ENCODE results near the gene PEAK1.

The PEAK1 gene

GRCh38 chr15:77459031-77459430, 39.1 kb upstream of the PEAK1 start:
- WGBS (ENCODE audit: extremely low coverage, insufficient coverage, low lambda C conversion rate): no CpG with 5 or more reads among the region's 2 CpGs
- H3K4me1 ChIP-seq (ENCODE audit: control insufficient read depth, low read depth, low read length): no peaks in the 10 kb centered on the region
- no peak overlapping the region for H3K56ac ChIP-seq (ENCODE audit: low read length)
- no peak overlapping the region for H3K4me3 ChIP-seq (ENCODE audit: low read length)
- no peak overlapping the region for H4K8ac ChIP-seq (ENCODE audit: low read depth, low read length)
- H3K23ac ChIP-seq (ENCODE audit: low read length): no peak overlapping the region
- no peak for DNase-seq
- no peak overlapping the region for H3K9ac ChIP-seq (ENCODE audit: low read length)
- H3K36me3 ChIP-seq (ENCODE audit: control insufficient read depth, insufficient read depth, low read length): no peaks in the 10 kb centered on the region
- no peak overlapping the region for H2BK120ac ChIP-seq (ENCODE audit: low read depth, low read length)
- no peak overlapping the region for H3K18ac ChIP-seq (ENCODE audit: low read length)
- no peaks in the 10 kb centered on the region for H3K79me1 ChIP-seq (ENCODE audit: low read length)
- H2AK5ac ChIP-seq (ENCODE audit: low read length): no peak overlapping the region
- no peak overlapping the region for H3K27ac ChIP-seq (ENCODE audit: low read depth, low read length)
- no peak overlapping the region for H2BK15ac ChIP-seq (replicated peaks; ENCODE audit: low read depth)
- no peak overlapping the region for H3K4me2 ChIP-seq (ENCODE audit: low read length)
- H2BK5ac ChIP-seq (ENCODE audit: low read length): no peak overlapping the region
- no peaks in the 10 kb centered on the region for H3K79me2 ChIP-seq (ENCODE audit: control insufficient read depth, insufficient read depth, low read length)
- no peaks in the 10 kb centered on the region for H3K27me3 ChIP-seq (ENCODE audit: insufficient read depth, low read length, poor library complexity)
- no peak overlapping the region for H3K4ac ChIP-seq (ENCODE audit: low read depth, low read length)
- H4K5ac ChIP-seq (ENCODE audit: low read length): no peak overlapping the region

GRCh38 chr15:77457905-77458265, 38.0 kb upstream of the PEAK1 start:
- no peak for DNase-seq
- Histone ChIP-seq H3K4me2 (ENCODE audit: low read length) (no peak overlapping the region), H2BK5ac (ENCODE audit: low read length) (no peak overlapping the region), H3K27me3 (ENCODE audit: insufficient read depth, low read length, poor library complexity) (no peaks in the 10 kb centered on the region), H3K79me2 (ENCODE audit: control insufficient read depth, insufficient read depth, low read length) (no peaks in the 10 kb centered on the region), H3K27ac (ENCODE audit: low read depth, low read length) (no peak overlapping the region), H3K18ac (ENCODE audit: low read length) (no peak overlapping the region), H3K36me3 (ENCODE audit: control insufficient read depth, insufficient read depth, low read length) (no peaks in the 10 kb centered on the region), H3K4ac (ENCODE audit: low read depth, low read length) (no peak overlapping the region), H3K79me1 (ENCODE audit: low read length) (no peaks in the 10 kb centered on the region), H2BK15ac (replicated peaks; ENCODE audit: low read depth) (no peak overlapping the region), H2BK120ac (ENCODE audit: low read depth, low read length) (no peak overlapping the region), H4K5ac (ENCODE audit: low read length) (no peak overlapping the region), H3K4me3 (ENCODE audit: low read length) (no peak overlapping the region), H2AK5ac (ENCODE audit: low read length) (no peak overlapping the region), H4K8ac (ENCODE audit: low read depth, low read length) (no peak overlapping the region), H3K56ac (ENCODE audit: low read length) (no peak overlapping the region), H3K23ac (ENCODE audit: low read length) (no peak overlapping the region), H3K4me1 (ENCODE audit: control insufficient read depth, low read depth, low read length) (no peaks in the 10 kb centered on the region), H3K9ac (ENCODE audit: low read length) (no peak overlapping the region)

GRCh38 chr15:77457191-77457904, 37.4 kb upstream of the PEAK1 start:
- H4K8ac ChIP-seq (ENCODE audit: low read depth, low read length): no peak overlapping the region
- H3K79me1 ChIP-seq (ENCODE audit: low read length): no peaks in the 10 kb centered on the region
- no peak overlapping the region for H2BK5ac ChIP-seq (ENCODE audit: low read length)
- H3K27me3 ChIP-seq (ENCODE audit: insufficient read depth, low read length, poor library complexity): no peaks in the 10 kb centered on the region
- no peak overlapping the region for H3K4ac ChIP-seq (ENCODE audit: low read depth, low read length)
- no peak overlapping the region for H2AK5ac ChIP-seq (ENCODE audit: low read length)
- no peak overlapping the region for H3K9ac ChIP-seq (ENCODE audit: low read length)
- H3K36me3 ChIP-seq (ENCODE audit: control insufficient read depth, insufficient read depth, low read length): no peaks in the 10 kb centered on the region
- H3K23ac ChIP-seq (ENCODE audit: low read length): no peak overlapping the region
- H3K4me3 ChIP-seq (ENCODE audit: low read length): no peak overlapping the region
- WGBS (ENCODE audit: extremely low coverage, insufficient coverage, low lambda C conversion rate): no CpG with 5 or more reads among the region's 5 CpGs
- H3K27ac ChIP-seq (ENCODE audit: low read depth, low read length): no peak overlapping the region
- no peaks in the 10 kb centered on the region for H3K4me1 ChIP-seq (ENCODE audit: control insufficient read depth, low read depth, low read length)
- no peak for DNase-seq
- no peak overlapping the region for H4K5ac ChIP-seq (ENCODE audit: low read length)
- no peak overlapping the region for H3K18ac ChIP-seq (ENCODE audit: low read length)
- H2BK15ac ChIP-seq (replicated peaks; ENCODE audit: low read depth): no peak overlapping the region
- no peak overlapping the region for H3K4me2 ChIP-seq (ENCODE audit: low read length)
- no peak overlapping the region for H2BK120ac ChIP-seq (ENCODE audit: low read depth, low read length)
- H3K79me2 ChIP-seq (ENCODE audit: control insufficient read depth, insufficient read depth, low read length): no peaks in the 10 kb centered on the region
- H3K56ac ChIP-seq (ENCODE audit: low read length): no peak overlapping the region

- H3K4ac ChIP-seq (ENCODE audit: low read depth, low read length): no peak overlapping the region
- H3K56ac ChIP-seq (ENCODE audit: low read length): no peak overlapping the region
- no CpG with 5 or more reads among the region's 1 CpG for WGBS (ENCODE audit: extremely low coverage, insufficient coverage, low lambda C conversion rate)
- no peak overlapping the region for H2AK5ac ChIP-seq (ENCODE audit: low read length)
- no peaks in the 10 kb centered on the region for H3K4me1 ChIP-seq (ENCODE audit: control insufficient read depth, low read depth, low read length)
- H3K23ac ChIP-seq (ENCODE audit: low read length): no peak overlapping the region
- H4K8ac ChIP-seq (ENCODE audit: low read depth, low read length): no peak overlapping the region
- no peak overlapping the region for H3K9ac ChIP-seq (ENCODE audit: low read length)
- H3K4me2 ChIP-seq (ENCODE audit: low read length): no peak overlapping the region
- no peaks in the 10 kb centered on the region for H3K79me2 ChIP-seq (ENCODE audit: control insufficient read depth, insufficient read depth, low read length)
- DNase-seq: no peak
- no peak overlapping the region for H2BK5ac ChIP-seq (ENCODE audit: low read length)
- no peaks in the 10 kb centered on the region for H3K79me1 ChIP-seq (ENCODE audit: low read length)
- H2BK120ac ChIP-seq (ENCODE audit: low read depth, low read length): no peak overlapping the region
- no peak overlapping the region for H2BK15ac ChIP-seq (replicated peaks; ENCODE audit: low read depth)
- no peak overlapping the region for H3K18ac ChIP-seq (ENCODE audit: low read length)
- no peaks in the 10 kb centered on the region for H3K27me3 ChIP-seq (ENCODE audit: insufficient read depth, low read length, poor library complexity)
- no peak overlapping the region for H3K4me3 ChIP-seq (ENCODE audit: low read length)
- no peak overlapping the region for H4K5ac ChIP-seq (ENCODE audit: low read length)
- no peaks in the 10 kb centered on the region for H3K36me3 ChIP-seq (ENCODE audit: control insufficient read depth, insufficient read depth, low read length)
- H3K27ac ChIP-seq (ENCODE audit: low read depth, low read length): no peak overlapping the region
Observed at GRCh38 chr15:77456746-77457145, 36.8 kb upstream of the PEAK1 start.

GRCh38 chr15:77455696-77456321, 35.9 kb upstream of the PEAK1 start:
- Histone ChIP-seq H4K8ac (ENCODE audit: low read depth, low read length) (no peak overlapping the region), H2BK120ac (ENCODE audit: low read depth, low read length) (no peak overlapping the region), H3K18ac (ENCODE audit: low read length) (no peak overlapping the region), H3K56ac (ENCODE audit: low read length) (no peak overlapping the region), H2BK15ac (replicated peaks; ENCODE audit: low read depth) (no peak overlapping the region), H4K5ac (ENCODE audit: low read length) (no peak overlapping the region), H3K79me1 (ENCODE audit: low read length) (no peaks in the 10 kb centered on the region), H3K4me2 (ENCODE audit: low read length) (no peak overlapping the region), H3K9ac (ENCODE audit: low read length) (no peak overlapping the region), H3K4me3 (ENCODE audit: low read length) (no peak overlapping the region), H3K23ac (ENCODE audit: low read length) (no peak overlapping the region), H3K36me3 (ENCODE audit: control insufficient read depth, insufficient read depth, low read length) (no peaks in the 10 kb centered on the region), H2BK5ac (ENCODE audit: low read length) (no peak overlapping the region), H3K27ac (ENCODE audit: low read depth, low read length) (no peak overlapping the region), H2AK5ac (ENCODE audit: low read length) (no peak overlapping the region), H3K4ac (ENCODE audit: low read depth, low read length) (no peak overlapping the region), H3K4me1 (ENCODE audit: control insufficient read depth, low read depth, low read length) (no peaks in the 10 kb centered on the region), H3K79me2 (ENCODE audit: control insufficient read depth, insufficient read depth, low read length) (no peaks in the 10 kb centered on the region), H3K27me3 (ENCODE audit: insufficient read depth, low read length, poor library complexity) (no peaks in the 10 kb centered on the region)
- WGBS (ENCODE audit: extremely low coverage, insufficient coverage, low lambda C conversion rate): no CpG with 5 or more reads among the region's 3 CpGs
- no peak for DNase-seq

- no peak overlapping the region for H2AK5ac ChIP-seq (ENCODE audit: low read length)
- no peak overlapping the region for H2BK15ac ChIP-seq (replicated peaks; ENCODE audit: low read depth)
- no peak overlapping the region for H3K56ac ChIP-seq (ENCODE audit: low read length)
- H3K79me1 ChIP-seq (ENCODE audit: low read length): no peaks in the 10 kb centered on the region
- H4K8ac ChIP-seq (ENCODE audit: low read depth, low read length): no peak overlapping the region
- H3K27me3 ChIP-seq (ENCODE audit: insufficient read depth, low read length, poor library complexity): no peaks in the 10 kb centered on the region
- no peaks in the 10 kb centered on the region for H3K4me1 ChIP-seq (ENCODE audit: control insufficient read depth, low read depth, low read length)
- no peak overlapping the region for H3K4me2 ChIP-seq (ENCODE audit: low read length)
- no peak overlapping the region for H3K18ac ChIP-seq (ENCODE audit: low read length)
- no peak overlapping the region for H3K9ac ChIP-seq (ENCODE audit: low read length)
- H3K36me3 ChIP-seq (ENCODE audit: control insufficient read depth, insufficient read depth, low read length): no peaks in the 10 kb centered on the region
- no peak overlapping the region for H2BK120ac ChIP-seq (ENCODE audit: low read depth, low read length)
- no peaks in the 10 kb centered on the region for H3K79me2 ChIP-seq (ENCODE audit: control insufficient read depth, insufficient read depth, low read length)
- DNase-seq: no peak
- H3K23ac ChIP-seq (ENCODE audit: low read length): no peak overlapping the region
- no peak overlapping the region for H3K4ac ChIP-seq (ENCODE audit: low read depth, low read length)
- H3K4me3 ChIP-seq (ENCODE audit: low read length): no peak overlapping the region
- H4K5ac ChIP-seq (ENCODE audit: low read length): no peak overlapping the region
- no peak overlapping the region for H3K27ac ChIP-seq (ENCODE audit: low read depth, low read length)
- no peak overlapping the region for H2BK5ac ChIP-seq (ENCODE audit: low read length)
Observed at GRCh38 chr15:77454951-77455350, 35.0 kb upstream of the PEAK1 start.

Measured in mesendoderm (in vitro differentiated cells).